ENCODE data around the gene UBE2I.

Gene UBE2I

GRCh38 chr16:1330931-1331711 lies 21.7 kb downstream of the UBE2I start:
- no peak for DNase-seq (ENCODE audit: low read depth)

- no peak for DNase-seq (ENCODE audit: low read depth)
Measured at GRCh38 chr16:1331712-1332617, 22.5 kb downstream of the UBE2I start.

DNA sequence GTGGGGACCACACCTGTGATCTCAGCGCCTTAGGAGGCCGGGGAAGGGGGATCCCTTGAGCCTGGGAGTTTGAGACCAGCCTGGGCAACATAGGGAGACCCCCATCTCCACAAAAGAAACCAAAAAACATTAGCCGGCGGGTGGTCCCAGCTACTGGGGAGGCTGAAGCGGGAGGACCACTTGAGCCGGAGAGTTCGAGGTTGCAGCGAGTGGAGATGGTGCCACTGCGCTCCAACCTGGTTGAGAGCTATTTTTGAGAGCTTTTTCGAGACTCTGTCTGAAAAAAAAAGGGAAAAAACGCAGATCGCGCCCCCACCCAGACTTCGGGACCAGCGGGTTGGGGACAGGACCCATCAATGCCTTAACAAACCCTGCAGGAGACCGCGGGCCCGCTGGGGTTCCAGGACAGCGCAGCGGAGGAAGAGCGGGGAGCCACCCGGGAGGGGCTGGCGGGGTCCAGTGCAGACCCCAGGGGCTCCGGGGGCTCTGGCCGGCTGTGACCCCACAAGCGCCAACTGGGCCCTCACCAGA lies 23.2 kb downstream of the UBE2I start:
- no peak for DNase-seq (ENCODE audit: low read depth)

DNA sequence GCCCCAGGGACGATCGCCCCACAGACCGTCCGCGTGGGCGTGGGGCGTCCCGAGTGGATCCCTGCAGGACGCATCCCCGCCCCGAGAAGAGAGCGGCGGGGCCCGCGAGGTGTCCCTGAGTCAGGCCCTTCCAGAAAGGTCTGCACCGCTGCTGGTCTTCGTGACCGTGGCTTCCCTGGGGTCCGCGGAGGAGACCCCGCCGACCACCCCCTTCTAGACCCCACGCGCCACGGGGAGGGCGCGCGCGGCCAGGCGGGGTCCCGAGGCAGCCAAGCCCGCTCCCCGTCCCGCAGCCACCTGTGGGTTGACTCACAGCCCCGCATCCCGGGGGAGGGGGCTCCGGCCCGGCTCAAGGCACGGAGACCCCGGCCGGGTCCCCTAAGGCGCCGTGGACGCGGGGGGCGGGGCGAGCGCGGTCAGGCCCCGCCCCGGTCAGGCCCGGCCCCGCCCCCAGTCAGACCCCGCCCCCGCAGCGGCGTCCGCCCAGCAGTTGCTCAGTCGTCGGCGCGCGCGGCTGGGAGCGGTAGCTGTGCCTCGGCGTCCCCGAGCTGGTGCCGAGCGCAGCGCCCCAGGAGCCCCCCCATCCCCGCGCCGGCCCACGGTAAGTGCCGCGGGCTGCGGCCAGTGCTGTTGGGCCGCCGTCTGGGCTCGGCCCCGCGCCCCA lies 23.8 kb downstream of the UBE2I start, which contains the start of gene BAIAP3:
TSS of gene BAIAP3 (plus strand) at position 497 of the 664 bp plus-strand sequence. CDS start 4,905 bp downstream, outside the sequence.
- no peak for DNase-seq (ENCODE audit: low read depth)

DNA sequence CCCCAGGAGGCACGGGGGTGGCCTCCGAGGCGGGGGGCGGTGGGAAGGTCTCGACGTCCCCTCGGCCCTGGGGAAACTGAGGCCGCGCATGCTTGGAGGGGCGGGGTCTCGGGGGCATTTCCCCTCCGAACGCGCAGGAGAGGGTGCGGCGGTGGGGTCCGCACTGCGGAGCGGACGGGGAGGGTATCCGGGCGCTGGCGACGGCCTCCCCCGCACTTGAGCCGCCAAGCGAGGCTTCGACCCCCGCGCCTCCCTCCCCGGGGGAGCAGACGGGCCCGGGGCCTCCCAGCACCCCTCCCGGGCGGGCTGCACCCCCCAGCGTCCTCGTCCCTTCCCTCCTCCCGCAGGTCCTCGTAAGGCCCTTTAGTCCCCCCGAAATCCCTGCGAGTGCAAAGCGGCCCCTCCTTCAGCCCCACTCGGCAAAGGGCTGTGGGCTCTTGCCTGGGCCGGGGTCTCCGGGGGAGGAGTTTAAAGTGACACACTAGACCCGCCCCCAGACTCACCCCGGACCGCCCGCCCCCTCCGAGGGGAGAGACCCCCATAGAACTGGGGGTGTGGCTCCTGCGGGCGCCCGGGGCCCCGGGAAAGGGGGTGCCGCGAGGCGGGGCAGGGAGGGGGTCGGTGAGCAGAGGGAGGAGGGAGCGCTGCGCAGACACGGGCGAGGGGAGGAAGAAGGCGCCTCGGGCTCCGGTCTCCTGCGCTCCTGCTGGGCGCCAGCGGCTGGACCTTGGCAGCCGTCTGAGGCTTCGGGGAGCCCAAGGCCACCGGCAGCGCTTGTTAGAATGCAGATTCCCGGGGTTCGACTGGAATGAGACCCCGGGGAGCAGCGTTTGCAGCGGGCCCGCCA lies 24.6 kb downstream of the UBE2I start:
- DNase-seq (ENCODE audit: low read depth): no peak

DNA sequence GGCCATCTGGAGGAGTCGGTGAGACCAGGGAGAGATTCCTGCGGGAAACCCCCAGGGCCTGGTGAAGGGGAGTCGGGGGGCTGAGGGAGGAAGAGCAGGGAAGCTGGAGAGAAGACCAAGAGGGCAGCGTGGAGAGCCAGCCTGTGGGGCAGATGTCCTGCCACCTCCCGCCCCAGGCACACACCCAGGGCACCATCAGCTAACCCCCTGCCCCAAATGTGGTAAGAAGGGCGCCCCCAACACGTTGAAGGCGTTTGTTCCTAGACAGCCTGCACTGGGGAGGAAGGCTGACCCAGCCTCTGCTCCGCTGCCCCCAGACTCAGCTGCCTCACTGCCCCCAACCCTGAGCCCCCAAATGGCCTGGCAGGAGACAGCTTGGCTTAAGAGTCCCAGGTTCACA lies 25.3 kb downstream of the UBE2I start:
- DNase-seq (ENCODE audit: low read depth): no peak

DNA sequence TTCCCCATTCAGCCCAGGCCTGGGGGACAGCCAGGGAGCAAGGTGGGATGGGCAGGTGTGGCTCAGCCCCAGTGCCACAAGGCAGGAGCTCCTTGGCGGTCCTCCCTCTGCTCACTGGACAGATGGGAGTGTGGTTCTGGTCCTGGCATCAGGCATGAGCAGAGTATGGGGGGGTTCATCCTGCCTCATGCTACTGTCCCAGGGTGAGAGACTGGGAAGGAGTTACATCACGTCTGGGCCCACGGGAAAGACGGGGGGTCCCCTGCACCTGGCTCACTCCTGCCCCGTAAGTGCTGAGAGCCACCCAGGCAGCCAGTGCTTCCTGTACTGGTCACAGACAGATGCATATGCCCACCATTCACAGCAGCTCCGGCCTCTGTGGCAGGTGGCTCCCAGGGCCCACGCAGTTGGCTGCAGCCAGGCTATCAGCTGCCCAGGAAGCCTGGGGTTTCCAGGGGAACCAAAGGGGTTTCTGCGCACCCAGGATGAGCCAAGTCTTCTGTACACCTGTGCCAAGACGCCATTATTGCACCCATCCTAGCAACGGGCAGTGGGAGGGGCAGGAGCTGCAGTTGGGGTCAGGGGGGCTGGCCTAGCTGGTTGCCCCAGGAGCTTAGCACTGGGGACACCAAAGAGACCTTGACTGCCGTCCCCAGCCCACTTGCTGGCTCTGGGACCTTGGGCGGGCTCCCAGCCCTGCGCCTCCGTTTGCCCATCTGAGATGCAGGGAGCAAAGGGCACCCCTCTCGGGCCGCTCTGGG lies 26.0 kb downstream of the UBE2I start:
- DNase-seq (ENCODE audit: low read depth): no peak

GRCh38 chr16:1335996-1336395 lies 26.6 kb downstream of the UBE2I start:
- DNase-seq (ENCODE audit: low read depth): no peak

GRCh38 chr16:1336619-1337018 lies 27.2 kb downstream of the UBE2I start:
- DNase-seq (ENCODE audit: low read depth): no peak

GRCh38 chr16:1337486-1337885 lies 28.1 kb downstream of the UBE2I start:
- no peak for DNase-seq (ENCODE audit: low read depth)

GRCh38 chr16:1338119-1338730 lies 28.8 kb downstream of the UBE2I start:
- DNase-seq (ENCODE audit: low read depth): no peak

- no peak for DNase-seq (ENCODE audit: low read depth)
Measured at GRCh38 chr16:1338855-1339675, 29.6 kb downstream of the UBE2I start.

DNA sequence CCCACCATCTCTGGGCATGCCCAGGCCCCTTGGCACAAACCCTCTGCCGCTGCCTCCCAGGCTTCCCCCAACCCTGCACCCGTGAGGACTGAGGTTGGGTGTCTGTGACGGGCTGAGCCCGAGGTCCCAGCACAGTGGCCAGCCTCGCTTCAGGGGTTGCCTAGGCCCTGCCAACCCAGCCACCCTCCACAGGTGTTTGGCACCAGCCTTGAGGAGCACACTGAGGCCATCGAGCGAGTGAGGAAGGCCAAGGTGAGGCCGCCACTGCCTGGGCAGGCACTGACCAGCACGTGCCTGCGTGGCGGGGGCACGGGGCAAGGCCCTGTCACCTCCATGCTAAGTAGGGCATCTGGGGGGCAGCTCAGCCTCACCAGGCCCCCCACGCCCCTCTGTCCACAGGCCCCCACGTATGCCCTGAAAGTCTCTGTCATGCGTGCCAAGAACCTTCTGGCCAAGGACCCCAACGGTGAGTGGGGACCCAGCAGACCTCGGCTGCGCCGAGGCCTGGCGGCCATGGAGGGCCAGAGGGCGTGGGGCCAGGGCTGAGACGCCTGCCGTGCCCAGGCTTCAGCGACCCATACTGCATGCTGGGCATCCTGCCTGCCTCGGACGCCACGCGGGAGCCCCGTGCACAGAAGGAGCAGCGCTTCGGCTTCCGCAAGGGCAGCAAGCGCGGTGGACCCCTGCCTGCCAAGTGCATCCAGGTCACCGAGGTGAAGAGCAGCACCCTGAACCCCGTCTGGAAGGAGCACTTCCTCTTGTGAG lies 31.5 kb downstream of the UBE2I start:
- DNase-seq (ENCODE audit: low read depth): no peak

DNA sequence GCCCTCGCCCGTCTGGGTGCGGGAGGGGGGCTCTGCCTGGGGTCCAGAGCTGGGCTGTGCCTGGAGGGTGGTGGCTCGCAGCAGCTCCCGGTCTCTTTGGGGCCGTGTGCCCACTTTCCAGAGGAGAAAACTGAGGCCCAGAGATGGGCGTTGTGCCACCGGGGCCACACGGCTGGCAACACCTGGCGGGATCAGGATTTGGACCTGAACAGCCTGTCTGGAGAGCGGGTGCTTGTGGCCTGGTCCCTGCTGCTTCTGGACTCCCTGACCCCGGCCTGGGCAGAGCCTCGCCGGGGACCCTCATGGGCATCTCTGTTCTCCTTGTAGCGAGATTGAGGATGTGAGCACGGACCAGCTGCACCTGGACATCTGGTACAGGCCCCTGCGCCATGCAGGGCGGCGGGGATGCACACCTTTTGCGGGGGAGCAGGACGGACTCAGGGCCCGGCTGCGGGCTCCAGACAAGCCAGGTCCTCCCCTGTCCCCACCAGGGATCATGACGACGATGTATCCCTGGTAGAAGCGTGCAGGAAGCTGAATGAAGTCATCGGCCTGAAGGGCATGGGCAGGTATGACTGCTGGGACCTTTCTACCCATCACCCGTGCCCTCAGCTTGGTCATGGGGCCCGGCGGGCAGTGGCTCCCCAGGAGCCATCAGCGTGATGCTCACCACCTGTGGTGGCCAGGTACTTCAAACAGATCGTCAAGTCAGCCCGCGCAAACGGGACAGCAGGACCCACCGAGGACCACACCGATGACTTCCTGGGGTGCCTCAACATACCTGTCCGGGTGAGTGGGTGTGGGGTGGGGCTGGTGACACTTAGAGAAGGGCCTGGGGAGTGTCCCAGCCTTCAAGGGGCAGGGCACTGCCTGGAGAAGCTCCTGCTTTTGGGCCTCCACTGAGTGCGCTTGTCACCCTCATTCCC lies 32.3 kb downstream of the UBE2I start:
- DNase-seq (ENCODE audit: low read depth): no peak

GRCh38 chr16:1342526-1343427 lies 33.3 kb downstream of the UBE2I start:
- peak; percentile 55 for DNase-seq (ENCODE audit: low read depth)
